HCT116 (cell line): ENCODE results near the gene EYA2. TPM values are rescaled to one million over a fixed set of nuclear protein-coding genes. Genes with fewer than 3 reads are reported as not detected.

Source experiments
- ATAC-seq: fragments of 200-7000 bp; cut with Tn5 transposase; 2 replicates; pipeline ENCODE4 v1.9.1; 2020; ENCODE audit warnings: mild to moderate bottlenecking, moderate library complexity
- BruUV-seq: library from RNA; stranded (reverse); fragments of 400-500 nt; replicated peaks from 2 replicates; lab custom pipeline; 2021; lab: Mats Ljungman, UMichigan
- CTCF ChIA-PET: fragments of 300-600 bp; sonication (Branson Sonifier 250); formaldehyde crosslinking; loops from one replicate; lab custom pipeline; 2021; ENCODE audit warnings: antibody characterized with exemption; lab: Charles Lee
- POLR2A ChIA-PET: fragments of 300-600, 350-600 bp; sonication (Branson Sonifier 250); formaldehyde crosslinking; loops from one replicate; lab custom pipeline; 2021; ENCODE audit warnings: antibody characterized with exemption; lab: Charles Lee
- RAD21 ChIA-PET, 2 experiments: fragments of 300-600 bp; sonication (Branson Sonifier 250); formaldehyde crosslinking; loops; one replicate each; lab custom pipeline; 2023; ENCODE audit warnings: low total read pairs in 2 of 2; ENCODE audit not compliant: uncharacterized antibody in 2 of 2, unreplicated experiment in 2 of 2, low non-redundant PET in 1 of 2; lab: Charles Lee
- DNase-seq: peaks from one replicate; pipeline ENCODE4 v3.0.0-alpha.2; 2010; ENCODE audit warnings: low read depth, low spot score
- H2AFZ ChIP-seq: fragments of 200-600 bp; shearing (Covaris generic), sonication (generic); 2 replicates; pipeline ENCODE4 v1.6.1; 2017; ENCODE audit warnings: low read depth, mixed run types, mixed read lengths, antibody characterized with exemption, low read length; ENCODE audit not compliant: poor library complexity, severe bottlenecking
- H3K27ac ChIP-seq: 2 replicates; pipeline ENCODE4 v1.5.1; 2012; ENCODE audit warnings: low read depth, low read length
- H3K27me3 ChIP-seq: fragments of 200-600 bp; sonication (generic); 2 replicates; pipeline ENCODE4 v1.6.1; 2016; ENCODE audit warnings: mixed run types, low read length, mixed read lengths; ENCODE audit not compliant: insufficient read depth
- H3K36me3 ChIP-seq, 2 experiments: fragments of 200-500 bp in 1 of 2; fragments of 200-600 bp in 1 of 2; sonication (Bioruptor generic) in 1 of 2; sonication (generic) in 1 of 2; 2 replicates each; pipeline versions ENCODE4 v1.5.1 to v1.6.1; 2014 to 2016; ENCODE audit warnings: low read length in 2 of 2, inconsistent platforms in 1 of 2, mixed read lengths in 1 of 2, mixed run types in 1 of 2; ENCODE audit not compliant: insufficient read depth in 2 of 2, control insufficient read depth in 1 of 2
- H3K4me1 ChIP-seq, 2 experiments: fragments of 200-600 bp in 1 of 2; sonication (generic) in 1 of 2; 2 replicates each; pipeline versions ENCODE4 v1.5.1 to v1.6.1; 2012 to 2017; ENCODE audit warnings: low read length in 2 of 2, inconsistent platforms in 1 of 2, mild to moderate bottlenecking in 1 of 2, mixed read lengths in 1 of 2, mixed run types in 1 of 2, moderate library complexity in 1 of 2; ENCODE audit not compliant: insufficient read depth in 2 of 2, control insufficient read depth in 1 of 2
- H3K4me2 ChIP-seq: fragments of 200-600 bp; sonication (generic); 2 replicates; pipeline ENCODE4 v1.6.1; 2017; ENCODE audit warnings: mixed run types, low read length, mixed read lengths
- H3K4me3 ChIP-seq, 2 experiments: fragments of 200-600 bp in 1 of 2; sonication (generic) in 1 of 2; replicated peaks in 1 of 2; 2 replicates each; pipeline ENCODE4 v1.5.1; 2011 to 2016; ENCODE audit warnings: low read length in 2 of 2, control low read depth in 1 of 2, low read depth in 1 of 2, mild to moderate bottlenecking in 1 of 2, mixed read lengths in 1 of 2, mixed run types in 1 of 2
- H3K79me2 ChIP-seq: fragments of 200-600 bp; sonication (generic); 2 replicates; pipeline ENCODE4 v1.6.1; 2017; ENCODE audit warnings: mild to moderate bottlenecking, mixed run types, low read length, moderate library complexity, mixed read lengths; ENCODE audit not compliant: insufficient read depth
- H3K9ac ChIP-seq: fragments of 200-600 bp; sonication (generic); 2 replicates; pipeline ENCODE4 v1.6.1; 2016; ENCODE audit warnings: low read length, mixed read lengths
- H3K9me2 ChIP-seq: fragments of 200-600 bp; sonication (generic), shearing (Covaris generic); 2 replicates; pipeline ENCODE4 v1.6.1; 2017; ENCODE audit warnings: mixed run types, mild to moderate bottlenecking, moderate library complexity; ENCODE audit not compliant: insufficient read depth
- H3K9me3 ChIP-seq, 2 experiments: fragments of 200-500 bp in 1 of 2; fragments of 200-600 bp in 1 of 2; sonication (Bioruptor generic) in 1 of 2; sonication (generic) in 1 of 2; 2 replicates each; pipeline ENCODE4 v1.6.1; 2014 to 2017; ENCODE audit warnings: low read length in 2 of 2, mixed read lengths in 2 of 2, inconsistent platforms in 1 of 2, low read depth in 1 of 2, mild to moderate bottlenecking in 1 of 2, mixed run types in 1 of 2, moderate library complexity in 1 of 2; ENCODE audit not compliant: control insufficient read depth in 1 of 2, insufficient read depth in 1 of 2
- H4K20me1 ChIP-seq: fragments of 200-600 bp; sonication (generic), shearing (Covaris generic); 2 replicates; pipeline ENCODE4 v1.6.1; 2017; ENCODE audit warnings: mixed run types, mild to moderate bottlenecking, moderate library complexity; ENCODE audit not compliant: insufficient read depth
- CBX3 ChIP-seq: IDR thresholded peaks from 2 replicates; pipeline ENCODE4 v1.6.1; 2012; ENCODE audit warnings: low read depth
- CEBPB ChIP-seq: IDR thresholded peaks from 2 replicates; pipeline ENCODE4 v1.6.1; 2012; ENCODE audit warnings: low read depth
- EGR1 ChIP-seq: IDR thresholded peaks from 2 replicates; pipeline ENCODE4 v1.6.1; 2012; ENCODE audit warnings: low read depth
- ELF1 ChIP-seq: IDR thresholded peaks from 2 replicates; pipeline ENCODE4 v1.6.1; 2012; ENCODE audit warnings: low read depth, borderline replicate concordance
- EZH2 ChIP-seq: fragments of 200-600 bp; sonication (generic); IDR thresholded peaks from 2 replicates; pipeline ENCODE4 v1.6.1; 2017; ENCODE audit warnings: antibody characterized with exemption, mixed run types
- EZH2phosphoT487 ChIP-seq: fragments of 200-600 bp; IDR thresholded peaks from 2 replicates; pipeline ENCODE4 v1.6.1; 2018; ENCODE audit warnings: antibody characterized with exemption, borderline replicate concordance
- FOSL1 ChIP-seq: IDR thresholded peaks from 2 replicates; pipeline ENCODE4 v1.6.1; 2012; ENCODE audit warnings: low read depth
- POLR2AphosphoS5 ChIP-seq: IDR thresholded peaks from 2 replicates; pipeline ENCODE4 v1.6.1; 2011; ENCODE audit warnings: mild to moderate bottlenecking, low read depth, low read length, moderate library complexity
- SIN3A ChIP-seq: IDR thresholded peaks from 2 replicates; pipeline ENCODE4 v1.6.1; 2012; ENCODE audit warnings: low read depth
- SP1 ChIP-seq: IDR thresholded peaks from 2 replicates; pipeline ENCODE4 v1.6.1; 2012; ENCODE audit warnings: low read depth
- SRF ChIP-seq: IDR thresholded peaks from 2 replicates; pipeline ENCODE4 v1.6.1; 2012; ENCODE audit warnings: low read depth
- TCF7L2 ChIP-seq: IDR thresholded peaks from 2 replicates; pipeline ENCODE4 v1.7.0; 2011; ENCODE audit warnings: borderline replicate concordance, inconsistent platforms; ENCODE audit not compliant: insufficient read depth, insufficient read length; ENCODE audit errors: extremely low read depth
- YY1 ChIP-seq: IDR thresholded peaks from 2 replicates; pipeline ENCODE4 v1.6.1; 2011; ENCODE audit warnings: low read length, low read depth, moderate library complexity, mild to moderate bottlenecking; ENCODE audit not compliant: insufficient replicate concordance; ENCODE audit errors: extremely low read depth
- ZFX ChIP-seq: fragments of 450-650 bp; IDR thresholded peaks from 2 replicates; pipeline ENCODE4 v1.6.1; 2017
- ZNF274 ChIP-seq: fragments of 200-500 bp; sonication (Bioruptor generic); IDR thresholded peaks from 2 replicates; pipeline ENCODE4 v1.6.1; 2014; ENCODE audit warnings: mild to moderate bottlenecking, low read depth, low read length, inconsistent platforms
- intact Hi-C: fragments of 100-400 bp; cut with micrococcal nuclease; formaldehyde crosslinking; loops from 2 replicates; pipeline ENCODE4 v1.10.0; 2022
- total RNA-seq: library from RNA; stranded (reverse); gene quantifications from one replicate; pipeline ENCODE4 v1.2.1, GENCODE V29; 2021; ENCODE audit not compliant: unreplicated experiment
- TF ChIP-seq, protein P1 (sequence below): IDR thresholded peaks from 2 replicates; pipeline ENCODE4 v1.6.1; 2012
- TF ChIP-seq, protein P2 (sequence below), 3 experiments: fragments of 200-600 bp in 1 of 3; sonication (generic) in 1 of 3; IDR thresholded peaks in 2 of 3; conservative IDR thresholded peaks in 1 of 3; 2 replicates each; pipeline ENCODE4 v1.5.1; 2012 to 2017; ENCODE audit warnings: low read depth in 2 of 3, low read length in 2 of 3, antibody characterized with exemption in 1 of 3, borderline replicate concordance in 1 of 3, control low read depth in 1 of 3, mild to moderate bottlenecking in 1 of 3, mixed read lengths in 1 of 3, mixed run types in 1 of 3, moderate library complexity in 1 of 3; ENCODE audit not compliant: insufficient read depth in 1 of 3

The EYA2 gene
- total RNA-seq, 1 experiment from 2014 or later: not detected

DNA sequence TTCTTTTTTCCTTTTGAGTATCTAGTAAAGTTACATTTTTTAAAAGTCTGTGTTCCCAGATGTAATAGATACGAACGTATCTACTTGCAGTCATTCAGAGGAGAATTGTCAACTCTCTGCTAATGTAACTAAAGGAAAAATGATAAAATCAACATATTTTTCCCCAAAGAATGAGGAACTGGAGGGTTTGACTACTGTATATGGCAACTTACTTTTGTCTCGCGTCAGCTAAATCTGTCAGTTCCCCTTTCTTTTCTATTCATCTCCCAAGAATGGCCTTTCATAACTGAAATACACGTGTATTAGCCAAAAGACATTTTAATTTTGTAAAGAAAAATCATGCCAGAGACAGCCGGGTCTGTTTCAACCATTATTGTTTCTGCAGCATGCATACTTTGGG lies 5.4 kb downstream of the EYA2 start:
- ChIA-PET POLR2A (no interaction called here), RAD21 (no interaction called here)

DNA sequence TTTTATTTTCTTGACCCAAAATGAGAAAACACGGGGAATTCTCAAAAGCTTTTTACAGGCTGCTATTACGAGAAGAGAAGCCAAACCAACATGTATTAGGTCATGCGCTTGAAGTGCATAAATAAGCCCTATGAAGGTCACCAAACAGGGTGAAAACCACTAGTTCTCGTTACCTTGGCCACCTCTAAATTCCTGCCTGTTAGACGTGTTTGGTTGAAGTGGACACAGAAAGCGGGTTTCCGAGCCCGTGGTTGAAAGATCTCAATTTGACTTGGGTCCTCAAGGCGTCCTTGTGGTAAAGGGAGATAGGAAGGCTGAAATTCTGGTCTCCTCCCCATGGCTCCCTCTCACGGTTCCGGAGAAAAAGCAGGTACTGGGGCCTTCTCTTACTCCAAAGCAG lies 6.2 kb downstream of the EYA2 start:
- Histone ChIP-seq H3K4me2 (no peak overlapping the region), H3K79me2 (no peaks in the 10 kb centered on the region), H3K36me3 (no peaks in the 10 kb centered on the region), H3K4me3 (no peak overlapping the region), H4K20me1 (no peaks in the 10 kb centered on the region), H3K4me1 (0 out of 4 replicates have a peak, but pooled peaks cover 0 to 4% of the 10 kb centered on the region in 2 experiments), H3K27ac (no peak overlapping the region), H3K27me3 (peaks cover 18% of the 10 kb centered on the region; the same call in 1 of the 2 replicates), H3K9me2 (no peaks in the 10 kb centered on the region), H3K9me3 (no peaks in the 10 kb centered on the region), H3K9ac (no peak overlapping the region), H2AFZ (no peak overlapping the region)
- ChIA-PET CTCF (no interaction called here), RAD21 (no interaction called here), POLR2A (no interaction called here)
- ATAC-seq (no peak), DNase-seq (no peak)
- intact Hi-C loops: no loop called here
- no TSS peak for BruUV-seq
- TF ChIP-seq EZH2: no peak
- TF ChIP-seq TCF7L2: no peak
- TF ChIP-seq YY1: no peak
- no peak for TF ChIP-seq ZNF274
- TF ChIP-seq, protein P1, sequence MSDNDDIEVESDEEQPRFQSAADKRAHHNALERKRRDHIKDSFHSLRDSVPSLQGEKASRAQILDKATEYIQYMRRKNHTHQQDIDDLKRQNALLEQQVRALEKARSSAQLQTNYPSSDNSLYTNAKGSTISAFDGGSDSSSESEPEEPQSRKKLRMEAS: no peak
- no peak for TF ChIP-seq ELF1
- TF ChIP-seq EZH2phosphoT487: no peak
- no peak for TF ChIP-seq ZFX
- no peak for TF ChIP-seq CEBPB
- no peak for TF ChIP-seq FOSL1
- no peak for TF ChIP-seq EGR1
- no peak for TF ChIP-seq SRF
- TF ChIP-seq, protein P2, sequence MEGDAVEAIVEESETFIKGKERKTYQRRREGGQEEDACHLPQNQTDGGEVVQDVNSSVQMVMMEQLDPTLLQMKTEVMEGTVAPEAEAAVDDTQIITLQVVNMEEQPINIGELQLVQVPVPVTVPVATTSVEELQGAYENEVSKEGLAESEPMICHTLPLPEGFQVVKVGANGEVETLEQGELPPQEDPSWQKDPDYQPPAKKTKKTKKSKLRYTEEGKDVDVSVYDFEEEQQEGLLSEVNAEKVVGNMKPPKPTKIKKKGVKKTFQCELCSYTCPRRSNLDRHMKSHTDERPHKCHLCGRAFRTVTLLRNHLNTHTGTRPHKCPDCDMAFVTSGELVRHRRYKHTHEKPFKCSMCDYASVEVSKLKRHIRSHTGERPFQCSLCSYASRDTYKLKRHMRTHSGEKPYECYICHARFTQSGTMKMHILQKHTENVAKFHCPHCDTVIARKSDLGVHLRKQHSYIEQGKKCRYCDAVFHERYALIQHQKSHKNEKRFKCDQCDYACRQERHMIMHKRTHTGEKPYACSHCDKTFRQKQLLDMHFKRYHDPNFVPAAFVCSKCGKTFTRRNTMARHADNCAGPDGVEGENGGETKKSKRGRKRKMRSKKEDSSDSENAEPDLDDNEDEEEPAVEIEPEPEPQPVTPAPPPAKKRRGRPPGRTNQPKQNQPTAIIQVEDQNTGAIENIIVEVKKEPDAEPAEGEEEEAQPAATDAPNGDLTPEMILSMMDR (IDR thresholded peaks at IDR 0.05 in 2 of 3, conservative IDR thresholded peaks at IDR 0.05 in 1 of 3; ENCODE audit: borderline replicate concordance in 1 of 3, insufficient read depth in 1 of 3, low read depth in 2 of 3, low read length in 2 of 3): no peak
- no peak for TF ChIP-seq POLR2AphosphoS5
- TF ChIP-seq SP1: no peak

More for the DNA sequence above, 5.4 kb downstream of the EYA2 start:
- Histone ChIP-seq H3K79me2 (no peaks in the 10 kb centered on the region), H3K4me2 (no peak overlapping the region), H3K4me3 (no peak overlapping the region), H4K20me1 (no peaks in the 10 kb centered on the region), H3K9me3 (no peaks in the 10 kb centered on the region), H2AFZ (no peak overlapping the region), H3K36me3 (no peaks in the 10 kb centered on the region), H3K9me2 (no peaks in the 10 kb centered on the region), H3K9ac (no peak overlapping the region), H3K4me1 (0 out of 4 replicates have a peak, but pooled peaks cover 0 to 4% of the 10 kb centered on the region in 2 experiments), H3K27me3 (peaks cover 18% of the 10 kb centered on the region; the same call in 1 of the 2 replicates), H3K27ac (no peak overlapping the region)
- ATAC-seq (no peak), DNase-seq (no peak)
- intact Hi-C loops: no loop called here
- CTCF ChIA-PET: no interaction called here
- BruUV-seq: no TSS peak
- TF ChIP-seq EGR1: no peak
- TF ChIP-seq, protein P1: no peak
- no peak for TF ChIP-seq SIN3A
- no peak for TF ChIP-seq FOSL1
- no peak for TF ChIP-seq CEBPB
- no peak for TF ChIP-seq CBX3
- TF ChIP-seq, all 23 proteins: peak for 0
